HEK293 (cell line): Measurements from ENCODE around the gene ZMYM2.

ENCODE experiments used
- CTCF ChIA-PET: fragments of 350-600 bp; formaldehyde crosslinking; extraction: SDS; loops from one replicate; lab custom pipeline; 2021; ENCODE audit warnings: antibody characterized with exemption; lab: Yijun Ruan, JAX
- POLR2A ChIA-PET: fragments of 300-600 bp; formaldehyde crosslinking; extraction: SDS; loops from one replicate; lab custom pipeline; 2020; ENCODE audit warnings: antibody characterized with exemption, inconsistent platforms; lab: Yijun Ruan, JAX
- H3K27ac ChIP-seq: fragments of 200-500 bp; sonication (Bioruptor generic); 2 replicates; pipeline ENCODE4 v1.5.1; 2014; ENCODE audit warnings: low read depth, low read length, control low read depth, inconsistent platforms; ENCODE audit errors: extremely low read depth
- H3K36me3 ChIP-seq, 2 experiments: fragments of 200-500 bp in 1 of 2; sonication (Bioruptor generic) in 1 of 2; 1 replicate in 1 of 2; 2 replicates in 1 of 2; pipeline ENCODE4 v1.5.1; 2014 to 2017; ENCODE audit warnings: inconsistent platforms in 2 of 2, low read length in 2 of 2; ENCODE audit not compliant: control insufficient read depth in 2 of 2, insufficient read depth in 1 of 2
- H3K4me1 ChIP-seq: fragments of 200-500 bp; sonication (Bioruptor generic); 2 replicates; pipeline ENCODE4 v1.5.1; 2014; ENCODE audit warnings: mild to moderate bottlenecking, low read length, inconsistent platforms; ENCODE audit not compliant: control insufficient read depth, insufficient read depth
- H3K4me3 ChIP-seq: 2 replicates; pipeline ENCODE4 v1.5.1; 2011; ENCODE audit warnings: low read depth, mild to moderate bottlenecking, control low read depth, low read length, moderate library complexity
- H3K9me3 ChIP-seq: fragments of 200-500 bp; sonication (Bioruptor generic); 2 replicates; pipeline ENCODE4 v1.5.1; 2014; ENCODE audit warnings: low read depth, low read length, inconsistent platforms; ENCODE audit not compliant: control insufficient read depth, insufficient read depth
- GLIS2 ChIP-seq: fragments of 450-650 bp; formaldehyde crosslinking; IDR thresholded peaks from 2 replicates; pipeline ENCODE4 v1.5.1; 2016; ENCODE audit warnings: missing biosample characterization, missing genetic modification characterization
- IKZF3 ChIP-seq: fragments of 450-650 bp; IDR thresholded peaks from 2 replicates; pipeline ENCODE4 v1.5.0; 2018; ENCODE audit warnings: missing biosample characterization, mild to moderate bottlenecking, missing genetic modification characterization, moderate library complexity
- MYNN ChIP-seq: fragments of 450-650 bp; formaldehyde crosslinking; IDR thresholded peaks from 2 replicates; pipeline ENCODE4 v1.5.1; 2016; ENCODE audit warnings: missing biosample characterization, missing genetic modification characterization, borderline replicate concordance
- SP7 ChIP-seq: fragments of 450-650 bp; formaldehyde crosslinking; IDR thresholded peaks from 2 replicates; pipeline ENCODE4 v1.5.1; 2016; ENCODE audit warnings: missing biosample characterization, missing genetic modification characterization
- ZBTB20 ChIP-seq: fragments of 450-650 bp; formaldehyde crosslinking; IDR thresholded peaks from 2 replicates; pipeline ENCODE4 v1.5.1; 2016; ENCODE audit warnings: missing biosample characterization, missing genetic modification characterization
- ZBTB48 ChIP-seq: fragments of 450-650 bp; formaldehyde crosslinking; IDR thresholded peaks from 2 replicates; pipeline ENCODE4 v1.5.1; 2016; ENCODE audit warnings: missing biosample characterization, missing genetic modification characterization
- ZFP3 ChIP-seq: fragments of 450-650 bp; formaldehyde crosslinking; IDR thresholded peaks from 2 replicates; pipeline ENCODE4 v1.5.1; 2016; ENCODE audit warnings: low read depth, missing biosample characterization, missing genetic modification characterization
- ZFP41 ChIP-seq: fragments of 450-650 bp; formaldehyde crosslinking; IDR thresholded peaks from 2 replicates; pipeline ENCODE4 v1.5.1; 2016; ENCODE audit warnings: missing biosample characterization, missing genetic modification characterization, borderline replicate concordance
- ZIC2 ChIP-seq: fragments of 450-650 bp; formaldehyde crosslinking; IDR thresholded peaks from 2 replicates; pipeline ENCODE4 v1.5.1; 2016; ENCODE audit warnings: missing biosample characterization, missing genetic modification characterization
- ZNF121 ChIP-seq: fragments of 450-650 bp; formaldehyde crosslinking; IDR thresholded peaks from 2 replicates; pipeline ENCODE4 v1.5.1; 2016; ENCODE audit warnings: missing biosample characterization, missing genetic modification characterization
- ZNF140 ChIP-seq: fragments of 450-650 bp; formaldehyde crosslinking; IDR thresholded peaks from 2 replicates; pipeline ENCODE4 v1.5.1; 2016; ENCODE audit warnings: missing biosample characterization, missing genetic modification characterization
- ZNF202 ChIP-seq: fragments of 450-650 bp; formaldehyde crosslinking; IDR thresholded peaks from 2 replicates; pipeline ENCODE4 v1.5.1; 2016; ENCODE audit warnings: missing biosample characterization, missing genetic modification characterization, borderline replicate concordance
- ZNF214 ChIP-seq: fragments of 450-650 bp; formaldehyde crosslinking; IDR thresholded peaks from 2 replicates; pipeline ENCODE4 v1.5.1; 2017; ENCODE audit warnings: missing biosample characterization, mild to moderate bottlenecking, missing genetic modification characterization, borderline replicate concordance
- ZNF23 ChIP-seq: fragments of 450-650 bp; formaldehyde crosslinking; IDR thresholded peaks from 2 replicates; pipeline ENCODE4 v1.5.1; 2016; ENCODE audit warnings: missing biosample characterization, missing genetic modification characterization, borderline replicate concordance
- ZNF394 ChIP-seq: fragments of 450-650 bp; formaldehyde crosslinking; IDR thresholded peaks from 2 replicates; pipeline ENCODE4 v1.5.1; 2016; ENCODE audit warnings: missing biosample characterization, missing genetic modification characterization, mild to moderate bottlenecking, moderate library complexity, borderline replicate concordance
- ZNF548 ChIP-seq: fragments of 450-650 bp; formaldehyde crosslinking; IDR thresholded peaks from 2 replicates; pipeline ENCODE4 v1.5.1; 2016; ENCODE audit warnings: missing biosample characterization, missing genetic modification characterization
- ZNF558 ChIP-seq: fragments of 450-650 bp; formaldehyde crosslinking; IDR thresholded peaks from 2 replicates; pipeline ENCODE4 v1.5.1; 2016; ENCODE audit warnings: missing biosample characterization, missing genetic modification characterization
- ZNF561 ChIP-seq: fragments of 450-650 bp; IDR thresholded peaks from 2 replicates; pipeline ENCODE4 v1.5.1; 2018; ENCODE audit warnings: missing biosample characterization, missing genetic modification characterization, borderline replicate concordance
- ZNF639 ChIP-seq: fragments of 450-650 bp; formaldehyde crosslinking; IDR thresholded peaks from 2 replicates; pipeline ENCODE4 v1.5.1; 2016; ENCODE audit warnings: missing biosample characterization, missing genetic modification characterization
- ZNF777 ChIP-seq: fragments of 450-650 bp; formaldehyde crosslinking; IDR thresholded peaks from 2 replicates; pipeline ENCODE4 v1.5.1; 2017; ENCODE audit warnings: missing biosample characterization, missing genetic modification characterization, borderline replicate concordance
- ZNF843 ChIP-seq: fragments of 450-650 bp; formaldehyde crosslinking; IDR thresholded peaks from 2 replicates; pipeline ENCODE4 v1.5.1; 2016; ENCODE audit warnings: missing biosample characterization, missing genetic modification characterization
- ZXDB ChIP-seq: fragments of 450-650 bp; formaldehyde crosslinking; IDR thresholded peaks from 2 replicates; pipeline ENCODE4 v1.5.1; 2016; ENCODE audit warnings: missing biosample characterization, missing genetic modification characterization
- TF ChIP-seq, protein P1 (sequence below): fragments of 450-650 bp; formaldehyde crosslinking; IDR thresholded peaks from 2 replicates; pipeline ENCODE4 v1.5.0; 2017; ENCODE audit warnings: missing biosample characterization, missing genetic modification characterization, borderline replicate concordance
- TF ChIP-seq, protein P2 (sequence below): fragments of 450-650 bp; formaldehyde crosslinking; IDR thresholded peaks from 2 replicates; pipeline ENCODE4 v1.5.1; 2017; ENCODE audit warnings: missing biosample characterization, missing genetic modification characterization
- TF ChIP-seq, protein P3 (sequence below): fragments of 450-650 bp; formaldehyde crosslinking; IDR thresholded peaks from 2 replicates; pipeline ENCODE4 v1.5.1; 2016; ENCODE audit warnings: missing biosample characterization, missing genetic modification characterization
- TF ChIP-seq, protein P4 (sequence below): fragments of 450-650 bp; formaldehyde crosslinking; IDR thresholded peaks from 2 replicates; pipeline ENCODE4 v1.5.1; 2016; ENCODE audit warnings: missing biosample characterization, missing genetic modification characterization

The ZMYM2 gene

DNA sequence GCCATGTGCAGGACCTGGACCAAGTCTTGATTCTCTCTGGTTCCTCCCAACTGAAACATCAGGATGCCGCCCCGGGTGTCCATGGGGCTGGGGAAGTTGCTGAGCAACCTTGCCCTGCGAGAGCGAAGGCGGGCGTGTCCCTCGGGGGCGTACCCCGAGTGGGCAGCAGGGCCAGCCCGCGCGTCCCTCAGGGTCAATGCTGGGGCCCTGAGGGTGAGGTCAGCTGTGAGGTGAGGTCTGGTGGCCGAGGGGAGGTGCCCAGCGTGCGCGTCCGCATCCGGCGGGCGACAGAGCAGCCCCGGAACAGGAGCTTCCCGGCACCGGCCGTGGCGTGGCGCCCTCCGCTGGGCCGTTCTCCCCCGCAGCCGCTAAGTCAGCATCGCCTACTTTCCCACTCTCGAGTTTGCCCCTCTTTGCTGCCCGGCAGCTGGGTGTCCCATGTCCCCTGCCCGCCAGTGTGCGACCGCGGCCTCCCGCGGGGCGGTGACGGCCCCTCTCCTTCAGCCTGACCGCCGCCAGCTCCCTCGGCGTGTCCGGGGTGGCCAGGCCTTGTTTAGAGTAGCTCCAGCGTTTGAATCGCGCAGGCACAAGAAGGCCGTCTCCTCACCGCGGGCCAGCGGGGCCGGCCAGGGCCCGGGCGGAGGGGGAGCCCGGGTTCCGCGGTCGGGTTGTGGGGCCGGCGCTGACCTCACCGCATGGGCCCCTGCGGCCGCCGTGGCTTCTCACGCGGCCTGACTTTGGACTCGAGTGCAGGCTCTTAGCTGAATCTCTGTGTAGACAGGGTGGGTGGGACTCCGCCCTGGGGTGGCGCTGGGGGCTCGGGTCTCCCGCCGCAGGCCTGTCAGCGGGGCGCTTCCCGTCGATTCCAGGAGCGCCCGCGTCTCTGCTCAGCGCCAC, 169.3 kb downstream of the ZMYM2 start (continued):
- TF ChIP-seq MYNN (tag by site-specific recombination): no peak
- no peak for TF ChIP-seq ZNF202 (tag by site-specific recombination)
- 0 out of 2 replicates have a peak, but pooled peaks have one; percentile 47 for TF ChIP-seq ZNF561
- TF ChIP-seq, protein P1, sequence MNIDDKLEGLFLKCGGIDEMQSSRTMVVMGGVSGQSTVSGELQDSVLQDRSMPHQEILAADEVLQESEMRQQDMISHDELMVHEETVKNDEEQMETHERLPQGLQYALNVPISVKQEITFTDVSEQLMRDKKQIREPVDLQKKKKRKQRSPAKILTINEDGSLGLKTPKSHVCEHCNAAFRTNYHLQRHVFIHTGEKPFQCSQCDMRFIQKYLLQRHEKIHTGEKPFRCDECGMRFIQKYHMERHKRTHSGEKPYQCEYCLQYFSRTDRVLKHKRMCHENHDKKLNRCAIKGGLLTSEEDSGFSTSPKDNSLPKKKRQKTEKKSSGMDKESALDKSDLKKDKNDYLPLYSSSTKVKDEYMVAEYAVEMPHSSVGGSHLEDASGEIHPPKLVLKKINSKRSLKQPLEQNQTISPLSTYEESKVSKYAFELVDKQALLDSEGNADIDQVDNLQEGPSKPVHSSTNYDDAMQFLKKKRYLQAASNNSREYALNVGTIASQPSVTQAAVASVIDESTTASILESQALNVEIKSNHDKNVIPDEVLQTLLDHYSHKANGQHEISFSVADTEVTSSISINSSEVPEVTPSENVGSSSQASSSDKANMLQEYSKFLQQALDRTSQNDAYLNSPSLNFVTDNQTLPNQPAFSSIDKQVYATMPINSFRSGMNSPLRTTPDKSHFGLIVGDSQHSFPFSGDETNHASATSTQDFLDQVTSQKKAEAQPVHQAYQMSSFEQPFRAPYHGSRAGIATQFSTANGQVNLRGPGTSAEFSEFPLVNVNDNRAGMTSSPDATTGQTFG (tag by site-specific recombination): no peak
- TF ChIP-seq ZFP3: no peak
- peak; percentile 71; the same call in 1 of the 2 replicates for TF ChIP-seq ZNF394
- TF ChIP-seq ZFP41 (tag by site-specific recombination): no peak
- TF ChIP-seq ZXDB (tag by site-specific recombination): peak; percentile 59
- TF ChIP-seq, protein P2, sequence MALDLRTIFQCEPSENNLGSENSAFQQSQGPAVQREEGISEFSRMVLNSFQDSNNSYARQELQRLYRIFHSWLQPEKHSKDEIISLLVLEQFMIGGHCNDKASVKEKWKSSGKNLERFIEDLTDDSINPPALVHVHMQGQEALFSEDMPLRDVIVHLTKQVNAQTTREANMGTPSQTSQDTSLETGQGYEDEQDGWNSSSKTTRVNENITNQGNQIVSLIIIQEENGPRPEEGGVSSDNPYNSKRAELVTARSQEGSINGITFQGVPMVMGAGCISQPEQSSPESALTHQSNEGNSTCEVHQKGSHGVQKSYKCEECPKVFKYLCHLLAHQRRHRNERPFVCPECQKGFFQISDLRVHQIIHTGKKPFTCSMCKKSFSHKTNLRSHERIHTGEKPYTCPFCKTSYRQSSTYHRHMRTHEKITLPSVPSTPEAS: peak; percentile 42
- TF ChIP-seq, protein P3, sequence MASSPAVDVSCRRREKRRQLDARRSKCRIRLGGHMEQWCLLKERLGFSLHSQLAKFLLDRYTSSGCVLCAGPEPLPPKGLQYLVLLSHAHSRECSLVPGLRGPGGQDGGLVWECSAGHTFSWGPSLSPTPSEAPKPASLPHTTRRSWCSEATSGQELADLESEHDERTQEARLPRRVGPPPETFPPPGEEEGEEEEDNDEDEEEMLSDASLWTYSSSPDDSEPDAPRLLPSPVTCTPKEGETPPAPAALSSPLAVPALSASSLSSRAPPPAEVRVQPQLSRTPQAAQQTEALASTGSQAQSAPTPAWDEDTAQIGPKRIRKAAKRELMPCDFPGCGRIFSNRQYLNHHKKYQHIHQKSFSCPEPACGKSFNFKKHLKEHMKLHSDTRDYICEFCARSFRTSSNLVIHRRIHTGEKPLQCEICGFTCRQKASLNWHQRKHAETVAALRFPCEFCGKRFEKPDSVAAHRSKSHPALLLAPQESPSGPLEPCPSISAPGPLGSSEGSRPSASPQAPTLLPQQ: peak; percentile 78
- no peak for TF ChIP-seq ZNF140 (tag by site-specific recombination)
- 0 out of 2 replicates have a peak, but pooled peaks have one; percentile 51 for TF ChIP-seq IKZF3 (tag by site-specific recombination)
- no peak for TF ChIP-seq ZNF639 (tag by site-specific recombination)
- no peak for TF ChIP-seq ZNF23 (tag by site-specific recombination)

- Histone ChIP-seq H3K4me3 (peak overlapping the region; percentile 18), H3K27ac (peak overlapping the region; percentile 89; the same call in 1 of the 2 replicates), H3K4me1 (no peaks in the 10 kb centered on the region; the same call in 1 of the 2 replicates), H3K36me3 (no peaks in the 10 kb centered on the region), H3K9me3 (no peaks in the 10 kb centered on the region)
- POLR2A ChIA-PET: interaction anchor here (1.3 to 1.7 kb wide), 3 partner anchors 10 to 265 kb away, joined by 3 to 10 read pairs (median 3); partner anchors contain the start of genes GJA3 and ZMYM5
- CTCF ChIA-PET: interaction anchor here (0.7 to 1.6 kb wide), 7 partner anchors 16 to 503 kb away, joined by 3 to 6 read pairs (median 3); no protein-coding TSS in a partner anchor
- TF ChIP-seq GLIS2 (tag by site-specific recombination) (peak; percentile 79), ZBTB48 (tag by site-specific recombination) (peak; percentile 77), ZNF121 (no peak), ZNF558 (tag by site-specific recombination) (no peak), ZNF777 (tag by site-specific recombination) (peak; percentile 80; the same call in 1 of the 2 replicates), ZIC2 (tag by site-specific recombination) (peak; percentile 5; the same call in 1 of the 2 replicates), ZNF843 (tag by site-specific recombination) (no peak), SP7 (tag by site-specific recombination) (0 out of 2 replicates have a peak, but pooled peaks have one; percentile 9), ZNF548 (tag by site-specific recombination) (no peak), ZNF214 (tag by site-specific recombination) (no peak), ZBTB20 (tag by site-specific recombination) (peak; percentile 84)
- TF ChIP-seq, protein P4, sequence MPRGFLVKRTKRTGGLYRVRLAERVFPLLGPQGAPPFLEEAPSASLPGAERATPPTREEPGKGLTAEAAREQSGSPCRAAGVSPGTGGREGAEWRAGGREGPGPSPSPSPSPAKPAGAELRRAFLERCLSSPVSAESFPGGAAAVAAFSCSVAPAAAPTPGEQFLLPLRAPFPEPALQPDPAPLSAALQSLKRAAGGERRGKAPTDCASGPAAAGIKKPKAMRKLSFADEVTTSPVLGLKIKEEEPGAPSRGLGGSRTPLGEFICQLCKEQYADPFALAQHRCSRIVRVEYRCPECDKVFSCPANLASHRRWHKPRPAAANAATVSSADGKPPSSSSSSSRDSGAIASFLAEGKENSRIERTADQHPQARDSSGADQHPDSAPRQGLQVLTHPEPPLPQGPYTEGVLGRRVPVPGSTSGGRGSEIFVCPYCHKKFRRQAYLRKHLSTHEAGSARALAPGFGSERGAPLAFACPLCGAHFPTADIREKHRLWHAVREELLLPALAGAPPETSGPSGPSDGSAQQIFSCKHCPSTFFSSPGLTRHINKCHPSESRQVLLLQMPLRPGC: 0 out of 2 replicates have a peak, but pooled peaks have one; percentile 33
Measured at GRCh38 chr13:20128459-20128931, 170.0 kb downstream of the ZMYM2 start.
